Endothelial cell of umbilical vein (primary cell): ENCODE data around the gene MTAP. TPM values are rescaled to one million over a fixed set of nuclear protein-coding genes. Genes with fewer than 3 reads are reported as not detected.

Experiments used
- BruUV-seq: library from RNA; stranded (reverse); fragments of 400-500 nt; replicated peaks from 2 replicates; lab custom pipeline; 2021; lab: Mats Ljungman, UMichigan
- CTCF ChIA-PET: fragments of 300-600, 350-600 bp; sonication (Branson Sonifier 250); formaldehyde crosslinking; loops from one replicate; lab custom pipeline; 2021; ENCODE audit warnings: antibody characterized with exemption, inconsistent platforms; lab: Charles Lee
- POLR2A ChIA-PET: fragments of 300-600, 350-600 bp; sonication (Branson Sonifier 250); formaldehyde crosslinking; loops from one replicate; lab custom pipeline; 2021; ENCODE audit warnings: antibody characterized with exemption, inconsistent platforms; lab: Charles Lee
- DNase-seq: peaks from one replicate; pipeline ENCODE4 v3.0.0-alpha.2; 2011; ENCODE audit warnings: low read depth, low spot score
- FAIRE-seq: peaks from 2 replicates; lab custom pipeline; 2011; peaks lifted over from hg19 to GRCh38; lab: Jason Lieb, UNC
- H2AFZ ChIP-seq: 2 replicates; pipeline ENCODE4 v1.6.0; 2012; ENCODE audit warnings: low read depth, low read length, control low read depth, inconsistent platforms
- H3K27ac ChIP-seq: 2 replicates; pipeline ENCODE4 v1.5.1; 2011; ENCODE audit warnings: low read depth, mild to moderate bottlenecking, control low read depth, low read length, moderate library complexity; ENCODE audit not compliant: insufficient read depth
- H3K27me3 ChIP-seq, 2 experiments: 2 replicates each; pipeline versions ENCODE4 v1.6.0 to v1.6.1; 2011; ENCODE audit warnings: low read length in 2 of 2, mixed read lengths in 1 of 2; ENCODE audit not compliant: control insufficient read depth in 2 of 2, insufficient read depth in 2 of 2
- H3K36me3 ChIP-seq, 2 experiments: 2 replicates in 1 of 2; 3 replicates in 1 of 2; pipeline ENCODE4 v1.5.1; 2011; ENCODE audit warnings: low read length in 2 of 2, mild to moderate bottlenecking in 1 of 2, moderate library complexity in 1 of 2; ENCODE audit not compliant: control insufficient read depth in 2 of 2, insufficient read depth in 2 of 2; ENCODE audit errors: extremely low read depth in 1 of 2
- H3K4me1 ChIP-seq: 3 replicates; pipeline ENCODE4 v1.5.1; 2011; ENCODE audit warnings: mild to moderate bottlenecking, low read length; ENCODE audit not compliant: control insufficient read depth, insufficient read depth; ENCODE audit errors: extremely low read depth
- H3K4me2 ChIP-seq: 2 replicates; pipeline ENCODE4 v1.6.1; 2011; ENCODE audit warnings: low read length, control low read depth, mixed read lengths; ENCODE audit not compliant: insufficient read depth
- H3K4me3 ChIP-seq, 3 experiments: fragments of 200-600 bp in 1 of 3; sonication (generic), shearing (Covaris generic) in 1 of 3; replicated peaks in 1 of 3; 2 replicates each; pipeline ENCODE4 v1.5.1; 2011 to 2016; ENCODE audit warnings: control low read depth in 3 of 3, low read length in 3 of 3, mild to moderate bottlenecking in 2 of 3, inconsistent platforms in 1 of 3, low read depth in 1 of 3, moderate library complexity in 1 of 3; ENCODE audit not compliant: insufficient read depth in 1 of 3
- H3K79me2 ChIP-seq: 2 replicates; pipeline ENCODE4 v1.6.0; 2012; ENCODE audit warnings: low read length, inconsistent platforms; ENCODE audit not compliant: control insufficient read depth, insufficient read depth
- H3K9ac ChIP-seq: replicated peaks from 2 replicates; pipeline ENCODE3; 2011; ENCODE audit warnings: low read length, control low read depth; ENCODE audit not compliant: insufficient read depth; ENCODE audit errors: extremely low read depth
- H3K9me1 ChIP-seq: replicated peaks from 3 replicates; pipeline ENCODE4 v1.6.0; 2011; ENCODE audit warnings: mild to moderate bottlenecking, low read length; ENCODE audit not compliant: control insufficient read depth, insufficient read depth; ENCODE audit errors: extremely low read depth
- H3K9me3 ChIP-seq: replicated peaks from 2 replicates; pipeline ENCODE4 v1.5.1; 2012; ENCODE audit warnings: low read length, inconsistent platforms; ENCODE audit not compliant: control insufficient read depth, insufficient read depth
- H4K20me1 ChIP-seq: replicated peaks from 2 replicates; pipeline ENCODE3; 2011; ENCODE audit warnings: mild to moderate bottlenecking, low read length; ENCODE audit not compliant: control insufficient read depth, insufficient read depth; ENCODE audit errors: extremely low read depth
- CTCF ChIP-seq, 2 donors: IDR thresholded peaks; 1 replicate in 1 of 2; 2 replicates in 1 of 2; pipeline ENCODE4 v1.5.1; 2011; ENCODE audit warnings: low read length in 2 of 2, mild to moderate bottlenecking in 2 of 2, moderate library complexity in 2 of 2, control low read depth in 1 of 2, inconsistent platforms in 1 of 2, low read depth in 1 of 2; ENCODE audit not compliant: insufficient read depth in 1 of 2; ENCODE audit errors: extremely low read depth in 1 of 2
- EZH2 ChIP-seq: IDR thresholded peaks from 2 replicates; pipeline ENCODE4 v1.6.1; 2012; ENCODE audit warnings: borderline replicate concordance, low read depth, mild to moderate bottlenecking, moderate library complexity, low read length, inconsistent platforms; ENCODE audit not compliant: severe bottlenecking
- FOS ChIP-seq: IDR thresholded peaks from 2 replicates; pipeline ENCODE4 v1.6.1; 2011; ENCODE audit warnings: mild to moderate bottlenecking, low read length, moderate library complexity, borderline replicate concordance; ENCODE audit not compliant: insufficient read depth
- GATA2 ChIP-seq: IDR thresholded peaks from 2 replicates; pipeline ENCODE4 v1.7.0; 2011; ENCODE audit warnings: low read depth, mild to moderate bottlenecking, moderate library complexity, mixed read lengths, low read length; ENCODE audit not compliant: insufficient read length, insufficient read depth
- JUN ChIP-seq: IDR thresholded peaks from 2 replicates; pipeline ENCODE4 v1.6.1; 2011; ENCODE audit warnings: borderline replicate concordance, low read depth; ENCODE audit not compliant: insufficient read length, insufficient read depth
- MAX ChIP-seq: IDR thresholded peaks from 2 replicates; pipeline ENCODE4 v1.6.1; 2011; ENCODE audit not compliant: insufficient read depth, insufficient read length
- MYC ChIP-seq: IDR thresholded peaks from one replicate; pipeline ENCODE4 v1.6.1; 2011; ENCODE audit warnings: mild to moderate bottlenecking, low read depth, low read length
- POLR2A ChIP-seq: IDR thresholded peaks from 2 replicates; pipeline ENCODE4 v1.6.1; 2012; ENCODE audit warnings: low read depth, mild to moderate bottlenecking, control low read depth, low read length
- POLR2AphosphoS5 ChIP-seq: IDR thresholded peaks from 2 replicates; pipeline ENCODE4 v1.6.1; 2012; ENCODE audit warnings: low read depth, mild to moderate bottlenecking, control low read depth, low read length, moderate library complexity; ENCODE audit not compliant: insufficient read depth
- dilution Hi-C: fragments of 300-500 bp; cut with MboI; formaldehyde crosslinking; loops from one replicate; pipeline ENCODE4 v1.15.0; 2019; ENCODE audit warnings: low sequenced_read_pairs; ENCODE audit not compliant: extremely low pct_ligation_motif_present
- intact Hi-C: fragments of 100-400 bp; cut with micrococcal nuclease; formaldehyde crosslinking; loops from one replicate; pipeline ENCODE4 v1.10.0; 2022
- polyA plus RNA-seq, 4 experiments: library from polyadenylated mRNA; depleted of rRNA in 3 of 4; stranded (reverse) in 3 of 4; unstranded in 1 of 4; fragments of >200 nt; gene quantifications; 2 replicates each; pipeline versions ENCODE4 v1.2.1 to v1.2.3, GENCODE V29; 2011 to 2012; ENCODE audit warnings: missing spikeins in 1 of 4
- total RNA-seq: library from RNA; stranded (reverse); gene quantifications from 2 replicates; pipeline ENCODE4 v1.2.3, GENCODE V29; 2021

Gene MTAP
- total and polyA plus RNA-seq, 2 donors (not counting 3 experiments of a cell fraction or from before 2014, with no cell fraction given): 11.3 to 55.1 TPM

- DNase-seq: no peak
- no TSS peak for BruUV-seq
Measured at GRCh38 chr9:21961569-21961968, 159.1 kb downstream of the MTAP start.

More at GRCh38 chr9:21961569-21961968, 159.1 kb downstream of the MTAP start:
- dilution Hi-C loops (no loop called here), intact Hi-C loops (no loop called here)
- TF ChIP-seq CTCF (IDR thresholded peaks at IDR 0.05; ENCODE audit: extremely low read depth in 1 of 2, insufficient read depth in 1 of 2, low read depth in 1 of 2, low read length in 2 of 2) (no peak), FOS (no peak), EZH2 (no peak), POLR2A (no peak), JUN (no peak), POLR2AphosphoS5 (no peak), MAX (no peak), GATA2 (no peak), MYC (no peak)
- no peaks in the 10 kb centered on the region for H3K9me1 ChIP-seq
- no peaks in the 10 kb centered on the region for H3K36me3 ChIP-seq
- peaks cover 13% of the 10 kb centered on the region for H3K4me1 ChIP-seq
- POLR2A ChIA-PET: no interaction called here
- no peaks in the 10 kb centered on the region for H4K20me1 ChIP-seq
- FAIRE-seq: no peak
- H3K4me2 ChIP-seq: no peak overlapping the region
- no peak overlapping the region for H3K4me3 ChIP-seq
- H3K9me3 ChIP-seq: no peaks in the 10 kb centered on the region
- H2AFZ ChIP-seq: no peak overlapping the region
- CTCF ChIA-PET: interaction anchor here (0.8 to 1.2 kb wide), 3 partner anchors 47 to 267 kb away, joined by 3 to 6 read pairs (median 4); no protein-coding TSS in a partner anchor
- peaks cover 21 to 51% of the 10 kb centered on the region in 2 experiments for H3K27me3 ChIP-seq
- H3K27ac ChIP-seq: no peak overlapping the region
- H3K9ac ChIP-seq: no peak overlapping the region
- no peaks in the 10 kb centered on the region for H3K79me2 ChIP-seq
